SU-DHL-6 (cell line): Measurements from ENCODE around the gene FBXO40.

Source experiments
- H2AFZ ChIP-seq: fragments of 200-600 bp; sonication (generic); 2 replicates; pipeline ENCODE4 v1.6.1; 2014; ENCODE audit warnings: low read depth, mild to moderate bottlenecking, moderate library complexity, mixed read lengths, antibody characterized with exemption, low read length; ENCODE audit not compliant: severe bottlenecking
- H3F3A ChIP-seq: fragments of 200-600 bp; shearing (Covaris generic); 2 replicates; pipeline ENCODE4 v1.6.0; 2016; ENCODE audit warnings: antibody characterized with exemption, mild to moderate bottlenecking; ENCODE audit not compliant: insufficient read depth
- H3K27ac ChIP-seq: fragments of 200-600 bp; sonication (generic); 2 replicates; pipeline ENCODE4 v1.5.1; 2016; ENCODE audit warnings: low read depth, mild to moderate bottlenecking, low read length, moderate library complexity, mixed read lengths
- H3K27me3 ChIP-seq: fragments of 200-600 bp; sonication (generic), shearing (Covaris generic); 2 replicates; pipeline ENCODE4 v1.6.0; 2014; ENCODE audit warnings: mild to moderate bottlenecking, low read length
- H3K36me3 ChIP-seq: fragments of 200-600 bp; sonication (generic); 2 replicates; pipeline ENCODE4 v1.6.1; 2014; ENCODE audit warnings: mild to moderate bottlenecking, low read length, mixed read lengths
- H3K4me2 ChIP-seq: fragments of 300-600, 200-600 bp; shearing (Covaris generic), sonication (generic); 2 replicates; pipeline ENCODE4 v1.6.0; 2014; ENCODE audit warnings: low read length, low read depth, mild to moderate bottlenecking; ENCODE audit not compliant: poor library complexity, severe bottlenecking
- H3K4me3 ChIP-seq: fragments of 200-600 bp; sonication (generic); 2 replicates; pipeline ENCODE4 v1.5.1; 2014; ENCODE audit warnings: antibody characterized with exemption, low read length, mild to moderate bottlenecking, mixed read lengths; ENCODE audit not compliant: insufficient read depth, poor library complexity, severe bottlenecking
- H3K79me2 ChIP-seq: fragments of 200-600 bp; sonication (generic); 2 replicates; pipeline ENCODE4 v1.6.1; 2014; ENCODE audit warnings: mild to moderate bottlenecking, low read length, moderate library complexity; ENCODE audit not compliant: insufficient read depth
- H3K9ac ChIP-seq: fragments of 200-600 bp; sonication (generic); 2 replicates; pipeline ENCODE4 v1.7.0; 2014; ENCODE audit warnings: mild to moderate bottlenecking, low read length
- H3K9me2 ChIP-seq: fragments of 200-600 bp; sonication (generic); replicated peaks from 2 replicates; pipeline ENCODE4 v1.6.1; 2014; ENCODE audit warnings: low read length; ENCODE audit not compliant: insufficient read depth
- H3K9me3 ChIP-seq: fragments of 200-600 bp; sonication (generic); 2 replicates; pipeline ENCODE4 v1.6.1; 2014; ENCODE audit warnings: low read length, mixed read lengths; ENCODE audit not compliant: insufficient read depth
- H4K20me1 ChIP-seq: fragments of 200-600 bp; sonication (generic); 2 replicates; pipeline ENCODE4 v1.6.1; 2014; ENCODE audit warnings: low read depth, mild to moderate bottlenecking, antibody characterized with exemption, low read length, moderate library complexity, mixed read lengths
- EZH2phosphoT487 ChIP-seq: fragments of 200-600 bp; sonication (generic), shearing (Covaris generic); conservative IDR thresholded peaks from 2 replicates; pipeline ENCODE4 v1.6.1; 2018; ENCODE audit warnings: mild to moderate bottlenecking, antibody characterized with exemption, low read length, moderate library complexity, mixed read lengths
- TF ChIP-seq, protein P1 (sequence below): fragments of 200-600 bp; sonication (generic); IDR thresholded peaks from one replicate; pipeline ENCODE4 v1.5.1; 2017; ENCODE audit warnings: antibody characterized with exemption, mild to moderate bottlenecking, low read length, moderate library complexity; ENCODE audit not compliant: insufficient read depth, poor library complexity, severe bottlenecking

Gene FBXO40

DNA sequence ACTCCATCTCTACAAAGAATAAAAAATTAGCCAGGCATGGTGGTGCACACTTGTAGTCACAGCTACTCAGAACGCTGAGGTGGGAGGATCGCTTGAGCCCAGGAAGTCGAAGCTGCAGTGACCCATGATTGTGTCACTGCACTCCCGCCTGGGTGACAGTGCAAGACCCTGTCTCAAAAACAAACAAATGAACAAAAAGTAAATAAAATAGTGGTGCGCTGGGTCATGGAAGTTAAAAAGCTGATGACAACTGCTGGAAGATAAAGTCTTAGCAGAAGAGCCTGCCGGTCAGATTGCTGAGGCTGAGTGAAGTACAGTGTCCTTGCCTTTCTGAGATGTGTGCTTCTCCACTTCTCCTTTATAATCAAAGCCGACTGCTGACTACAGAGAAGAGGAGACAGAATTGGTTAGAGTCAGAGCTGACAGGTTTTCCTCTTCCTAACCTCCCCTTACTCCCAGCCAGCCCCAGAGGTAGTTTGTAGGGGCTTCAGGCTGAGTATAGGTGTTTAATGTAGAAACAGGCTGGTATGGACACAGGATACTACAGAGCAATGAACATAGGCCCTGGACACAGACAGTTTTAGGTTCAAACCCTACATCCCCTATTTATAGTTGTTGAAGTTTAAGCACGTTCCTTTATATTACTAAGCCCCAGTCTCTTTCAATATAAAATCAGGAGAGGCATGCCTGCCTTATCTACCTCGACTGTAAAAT, 49.6 kb downstream of the FBXO40 start:
- Histone ChIP-seq H3K27me3 (no peaks in the 10 kb centered on the region), H3K27ac (no peak overlapping the region), H4K20me1 (no peaks in the 10 kb centered on the region), H3F3A (no peaks in the 10 kb centered on the region), H3K9ac (no peak overlapping the region), H3K9me2 (no peaks in the 10 kb centered on the region), H3K79me2 (no peaks in the 10 kb centered on the region), H3K4me3 (no peak overlapping the region), H3K36me3 (peaks cover 53% of the 10 kb centered on the region), H3K4me2 (no peak overlapping the region), H3K9me3 (no peaks in the 10 kb centered on the region), H2AFZ (no peak overlapping the region)
- no peak for TF ChIP-seq EZH2phosphoT487
- TF ChIP-seq, protein P1, sequence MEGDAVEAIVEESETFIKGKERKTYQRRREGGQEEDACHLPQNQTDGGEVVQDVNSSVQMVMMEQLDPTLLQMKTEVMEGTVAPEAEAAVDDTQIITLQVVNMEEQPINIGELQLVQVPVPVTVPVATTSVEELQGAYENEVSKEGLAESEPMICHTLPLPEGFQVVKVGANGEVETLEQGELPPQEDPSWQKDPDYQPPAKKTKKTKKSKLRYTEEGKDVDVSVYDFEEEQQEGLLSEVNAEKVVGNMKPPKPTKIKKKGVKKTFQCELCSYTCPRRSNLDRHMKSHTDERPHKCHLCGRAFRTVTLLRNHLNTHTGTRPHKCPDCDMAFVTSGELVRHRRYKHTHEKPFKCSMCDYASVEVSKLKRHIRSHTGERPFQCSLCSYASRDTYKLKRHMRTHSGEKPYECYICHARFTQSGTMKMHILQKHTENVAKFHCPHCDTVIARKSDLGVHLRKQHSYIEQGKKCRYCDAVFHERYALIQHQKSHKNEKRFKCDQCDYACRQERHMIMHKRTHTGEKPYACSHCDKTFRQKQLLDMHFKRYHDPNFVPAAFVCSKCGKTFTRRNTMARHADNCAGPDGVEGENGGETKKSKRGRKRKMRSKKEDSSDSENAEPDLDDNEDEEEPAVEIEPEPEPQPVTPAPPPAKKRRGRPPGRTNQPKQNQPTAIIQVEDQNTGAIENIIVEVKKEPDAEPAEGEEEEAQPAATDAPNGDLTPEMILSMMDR = no peak

DNA sequence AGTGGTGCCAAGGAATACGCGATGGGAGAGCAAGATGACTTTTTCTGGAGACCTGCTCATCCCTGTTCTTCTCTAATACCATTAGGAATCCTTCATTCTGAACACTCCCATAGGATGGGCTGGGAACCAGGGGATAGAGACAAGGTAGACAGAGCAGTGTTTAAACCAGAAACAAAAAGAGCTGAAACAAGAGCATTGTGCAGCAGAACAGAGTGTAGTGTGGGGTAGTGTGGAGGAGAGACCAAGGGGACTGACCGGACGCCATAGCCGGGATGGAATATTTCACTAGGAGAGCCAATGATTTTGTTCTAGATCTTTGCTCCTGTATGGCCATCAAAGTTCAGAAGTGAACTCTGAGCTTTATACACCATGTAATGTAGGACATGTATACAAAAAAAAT, 51.9 kb downstream of the FBXO40 start:
- no peaks in the 10 kb centered on the region for H4K20me1 ChIP-seq
- H3K79me2 ChIP-seq = no peaks in the 10 kb centered on the region
- TF ChIP-seq EZH2phosphoT487 = no peak
- TF ChIP-seq, protein P1 = no peak
- no peaks in the 10 kb centered on the region for H3K9me2 ChIP-seq
- no peak overlapping the region for H3K9ac ChIP-seq
- no peaks in the 10 kb centered on the region for H3K27me3 ChIP-seq
- H3K4me2 ChIP-seq = no peak overlapping the region
- no peaks in the 10 kb centered on the region for H3K9me3 ChIP-seq
- no peak overlapping the region for H2AFZ ChIP-seq
- peaks cover 41% of the 10 kb centered on the region for H3K36me3 ChIP-seq
- no peak overlapping the region for H3K27ac ChIP-seq
- H3F3A ChIP-seq = no peaks in the 10 kb centered on the region
- H3K4me3 ChIP-seq = no peak overlapping the region

DNA sequence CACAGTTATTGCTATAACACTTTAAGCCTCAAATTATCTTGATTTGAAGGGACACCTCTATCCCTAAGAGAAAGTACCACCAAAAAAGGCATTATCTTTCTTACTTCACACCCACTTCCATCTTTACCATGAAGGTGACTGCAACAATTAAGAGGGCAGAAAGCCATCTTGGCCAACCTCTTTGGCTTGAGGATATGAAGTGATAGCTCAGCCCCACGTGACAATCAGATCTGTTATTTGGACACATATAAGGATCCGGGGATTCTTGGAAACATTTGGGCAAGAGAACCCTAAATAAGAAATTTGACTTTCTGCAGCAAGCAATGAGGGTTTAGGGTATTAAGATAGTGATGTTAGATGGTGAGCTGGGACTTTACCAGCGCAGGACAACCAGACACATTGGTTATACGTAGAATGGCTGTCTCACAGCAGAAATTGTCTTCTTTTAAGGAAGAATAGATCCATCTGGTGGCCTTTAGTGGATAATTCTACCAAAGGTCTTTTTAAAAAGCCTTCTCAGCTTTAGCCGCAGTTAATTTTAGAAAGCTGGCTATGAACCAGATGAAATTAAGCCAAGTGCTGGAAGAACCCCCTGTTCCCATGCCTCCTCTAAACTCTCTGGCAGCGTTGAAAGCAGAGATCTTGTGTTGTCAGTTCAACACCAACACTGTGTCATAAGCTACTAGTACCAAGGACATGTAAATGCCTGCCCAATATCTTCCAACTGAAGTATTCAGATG, 55.2 kb downstream of the FBXO40 start:
- Histone ChIP-seq H3K4me2 (no peak overlapping the region), H3K9ac (no peak overlapping the region), H3K36me3 (peaks cover 41% of the 10 kb centered on the region), H3K9me2 (no peaks in the 10 kb centered on the region), H3K9me3 (no peaks in the 10 kb centered on the region), H2AFZ (no peak overlapping the region), H4K20me1 (no peaks in the 10 kb centered on the region), H3K79me2 (peaks cover 10% of the 10 kb centered on the region; the same call in 1 of the 2 replicates), H3K27me3 (no peaks in the 10 kb centered on the region), H3K4me3 (no peak overlapping the region), H3F3A (no peaks in the 10 kb centered on the region), H3K27ac (no peak overlapping the region)
- TF ChIP-seq, protein P1 = no peak
